Mammary epithelial cell (primary cell): ENCODE data around the gene ZBED4.

Source experiments
- EZH2 ChIP-seq: IDR thresholded peaks from 2 replicates; pipeline ENCODE4 v1.6.1; 2012; ENCODE audit warnings: low read length, inconsistent platforms, borderline replicate concordance
- TF ChIP-seq, protein P1 (sequence below), 2 donors: IDR thresholded peaks in 1 of 2; conservative IDR thresholded peaks in 1 of 2; 2 replicates each; pipeline ENCODE4 v1.5.1; 2011 to 2012; ENCODE audit warnings: inconsistent platforms in 2 of 2, low read length in 2 of 2, mild to moderate bottlenecking in 2 of 2, control low read depth in 1 of 2, low read depth in 1 of 2; ENCODE audit not compliant: insufficient read depth in 1 of 2; ENCODE audit errors: extremely low read depth in 1 of 2

- TF ChIP-seq, protein P1, sequence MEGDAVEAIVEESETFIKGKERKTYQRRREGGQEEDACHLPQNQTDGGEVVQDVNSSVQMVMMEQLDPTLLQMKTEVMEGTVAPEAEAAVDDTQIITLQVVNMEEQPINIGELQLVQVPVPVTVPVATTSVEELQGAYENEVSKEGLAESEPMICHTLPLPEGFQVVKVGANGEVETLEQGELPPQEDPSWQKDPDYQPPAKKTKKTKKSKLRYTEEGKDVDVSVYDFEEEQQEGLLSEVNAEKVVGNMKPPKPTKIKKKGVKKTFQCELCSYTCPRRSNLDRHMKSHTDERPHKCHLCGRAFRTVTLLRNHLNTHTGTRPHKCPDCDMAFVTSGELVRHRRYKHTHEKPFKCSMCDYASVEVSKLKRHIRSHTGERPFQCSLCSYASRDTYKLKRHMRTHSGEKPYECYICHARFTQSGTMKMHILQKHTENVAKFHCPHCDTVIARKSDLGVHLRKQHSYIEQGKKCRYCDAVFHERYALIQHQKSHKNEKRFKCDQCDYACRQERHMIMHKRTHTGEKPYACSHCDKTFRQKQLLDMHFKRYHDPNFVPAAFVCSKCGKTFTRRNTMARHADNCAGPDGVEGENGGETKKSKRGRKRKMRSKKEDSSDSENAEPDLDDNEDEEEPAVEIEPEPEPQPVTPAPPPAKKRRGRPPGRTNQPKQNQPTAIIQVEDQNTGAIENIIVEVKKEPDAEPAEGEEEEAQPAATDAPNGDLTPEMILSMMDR (conservative IDR thresholded peaks at IDR 0.05 in 1 of 2, IDR thresholded peaks at IDR 0.05 in 1 of 2; ENCODE audit: extremely low read depth in 1 of 2, insufficient read depth in 1 of 2, low read depth in 1 of 2, low read length in 2 of 2) = no peak
- no peak for TF ChIP-seq EZH2
Measured at GRCh38 chr22:49887064-49887451, 33.4 kb downstream of the ZBED4 start.
